Measurements from ENCODE around the gene FADD.

The FADD gene

GRCh38 chr11:70161043-70161625 is 42.0 kb upstream of the FADD start:
- no peaks in the 10 kb centered on the region for H3K36me3 ChIP-seq (ENCODE audit: control insufficient read depth in 4 of 4, insufficient read depth in 4 of 4, low read length in 3 of 4)
- DNase-seq, result no peak
- no peaks in the 10 kb centered on the region for H3K9me3 ChIP-seq (ENCODE audit: control extremely low read depth in 1 of 5, control insufficient read depth in 4 of 5, insufficient read depth in 2 of 5, low read depth in 1 of 5, low read length in 4 of 5)
- ChIA-PET POLR2A (no interaction called here), CTCF (interaction anchor here (1.2 to 1.4 kb wide), 2 partner anchors 11 to 19 kb away, joined by 3 read pairs; no protein-coding TSS in a partner anchor)
- peaks cover 0 to 15% (median 2%) of the 10 kb centered on the region in 5 experiments for H3K27me3 ChIP-seq (replicated peaks in 2 of 5; ENCODE audit: control insufficient read depth in 4 of 5, insufficient read depth in 5 of 5, low read length in 4 of 5)
- no peak overlapping the region for H3K4me3 ChIP-seq (ENCODE audit: control insufficient read depth in 1 of 7, extremely low read depth in 1 of 7, insufficient read depth in 4 of 7, low read depth in 2 of 7, low read length in 6 of 7)
- no peak overlapping the region for H3K27ac ChIP-seq (ENCODE audit: insufficient read depth in 1 of 2, low read depth in 1 of 2, low read length in 2 of 2, poor library complexity in 1 of 2, severe bottlenecking in 2 of 2)
- no peaks in the 10 kb centered on the region for H3K4me1 ChIP-seq (ENCODE audit: control extremely low read depth in 1 of 4, control insufficient read depth in 4 of 4, insufficient read depth in 4 of 4, low read length in 3 of 4)
- WGBS (ENCODE audit: insufficient coverage), result 96% methylated on average over 17 of the region's 17 CpGs

GRCh38 chr11:70164705-70165104 is 38.4 kb upstream of the FADD start:
- no peaks in the 10 kb centered on the region for H3K9me3 ChIP-seq (ENCODE audit: control extremely low read depth in 1 of 5, control insufficient read depth in 4 of 5, insufficient read depth in 2 of 5, low read depth in 1 of 5, low read length in 4 of 5)
- DNase-seq, result no peak
- H3K36me3 ChIP-seq (ENCODE audit: control insufficient read depth in 4 of 4, insufficient read depth in 4 of 4, low read length in 3 of 4), result no peaks in the 10 kb centered on the region
- H3K4me1 ChIP-seq (ENCODE audit: control extremely low read depth in 1 of 4, control insufficient read depth in 4 of 4, insufficient read depth in 4 of 4, low read length in 3 of 4), result peaks cover 0 to 5% (median 0%) of the 10 kb centered on the region in 4 experiments
- POLR2A ChIA-PET, result no interaction called here
- WGBS (ENCODE audit: insufficient coverage), result 95% methylated on average over 8 of the region's 10 CpGs
- H3K4me3 ChIP-seq (ENCODE audit: control insufficient read depth in 1 of 7, extremely low read depth in 1 of 7, insufficient read depth in 4 of 7, low read depth in 2 of 7, low read length in 6 of 7), result no peak overlapping the region
- H3K27me3 ChIP-seq (replicated peaks in 2 of 5; ENCODE audit: control insufficient read depth in 4 of 5, insufficient read depth in 5 of 5, low read length in 4 of 5), result peaks cover 0 to 24% (median 2%) of the 10 kb centered on the region in 5 experiments
- CTCF ChIA-PET, result no interaction called here
- H3K27ac ChIP-seq (ENCODE audit: insufficient read depth in 1 of 2, low read depth in 1 of 2, low read length in 2 of 2, poor library complexity in 1 of 2, severe bottlenecking in 2 of 2), result no peak overlapping the region

- WGBS (ENCODE audit: insufficient coverage), result 84% methylated on average over 9 of the region's 9 CpGs
- CTCF ChIA-PET, result no interaction called here
- H3K4me1 ChIP-seq (ENCODE audit: control extremely low read depth in 1 of 4, control insufficient read depth in 4 of 4, insufficient read depth in 4 of 4, low read length in 3 of 4), result peaks cover 0 to 6% (median 0%) of the 10 kb centered on the region in 4 experiments
Measured at GRCh38 chr11:70167120-70167519, 36.0 kb upstream of the FADD start.

GRCh38 chr11:70167723-70168404 is 35.2 kb upstream of the FADD start:
- no peaks in the 10 kb centered on the region for H3K36me3 ChIP-seq (ENCODE audit: control insufficient read depth in 4 of 4, insufficient read depth in 4 of 4, low read length in 3 of 4)
- no peak for DNase-seq
- peaks cover 0 to 28% (median 2%) of the 10 kb centered on the region in 5 experiments for H3K27me3 ChIP-seq (replicated peaks in 2 of 5; ENCODE audit: control insufficient read depth in 4 of 5, insufficient read depth in 5 of 5, low read length in 4 of 5)
- WGBS (ENCODE audit: insufficient coverage), result 92% methylated on average over 16 of the region's 17 CpGs
- no peak overlapping the region for H3K27ac ChIP-seq (ENCODE audit: insufficient read depth in 1 of 2, low read depth in 1 of 2, low read length in 2 of 2, poor library complexity in 1 of 2, severe bottlenecking in 2 of 2)
- ChIA-PET POLR2A (no interaction called here), CTCF (no interaction called here)
- no peak overlapping the region for H3K4me3 ChIP-seq (ENCODE audit: control insufficient read depth in 1 of 7, extremely low read depth in 1 of 7, insufficient read depth in 4 of 7, low read depth in 2 of 7, low read length in 6 of 7)
- peaks cover 0 to 6% (median 0%) of the 10 kb centered on the region in 4 experiments for H3K4me1 ChIP-seq (ENCODE audit: control extremely low read depth in 1 of 4, control insufficient read depth in 4 of 4, insufficient read depth in 4 of 4, low read length in 3 of 4)
- H3K9me3 ChIP-seq (ENCODE audit: control extremely low read depth in 1 of 5, control insufficient read depth in 4 of 5, insufficient read depth in 2 of 5, low read depth in 1 of 5, low read length in 4 of 5), result no peaks in the 10 kb centered on the region

More at GRCh38 chr11:70167120-70167519, 36.0 kb upstream of the FADD start:
- no peak for DNase-seq
- Histone ChIP-seq H3K9me3 (ENCODE audit: control extremely low read depth in 1 of 5, control insufficient read depth in 4 of 5, insufficient read depth in 2 of 5, low read depth in 1 of 5, low read length in 4 of 5) (no peaks in the 10 kb centered on the region), H3K27ac (ENCODE audit: insufficient read depth in 1 of 2, low read depth in 1 of 2, low read length in 2 of 2, poor library complexity in 1 of 2, severe bottlenecking in 2 of 2) (no peak overlapping the region), H3K27me3 (replicated peaks in 2 of 5; ENCODE audit: control insufficient read depth in 4 of 5, insufficient read depth in 5 of 5, low read length in 4 of 5) (peaks cover 0 to 28% (median 2%) of the 10 kb centered on the region in 5 experiments), H3K4me3 (ENCODE audit: control insufficient read depth in 1 of 7, extremely low read depth in 1 of 7, insufficient read depth in 4 of 7, low read depth in 2 of 7, low read length in 6 of 7) (no peak overlapping the region), H3K36me3 (ENCODE audit: control insufficient read depth in 4 of 4, insufficient read depth in 4 of 4, low read length in 3 of 4) (no peaks in the 10 kb centered on the region)
- POLR2A ChIA-PET, result no interaction called here

- DNase-seq, result no peak
- Histone ChIP-seq H3K4me1 (ENCODE audit: control extremely low read depth in 1 of 4, control insufficient read depth in 4 of 4, insufficient read depth in 4 of 4, low read length in 3 of 4) (peaks cover 0 to 6% (median 0%) of the 10 kb centered on the region in 4 experiments), H3K27me3 (replicated peaks in 2 of 5; ENCODE audit: control insufficient read depth in 4 of 5, insufficient read depth in 5 of 5, low read length in 4 of 5) (peaks cover 0 to 28% (median 2%) of the 10 kb centered on the region in 5 experiments), H3K4me3 (ENCODE audit: control insufficient read depth in 1 of 7, extremely low read depth in 1 of 7, insufficient read depth in 4 of 7, low read depth in 2 of 7, low read length in 6 of 7) (no peak overlapping the region), H3K36me3 (ENCODE audit: control insufficient read depth in 4 of 4, insufficient read depth in 4 of 4, low read length in 3 of 4) (no peaks in the 10 kb centered on the region), H3K9me3 (ENCODE audit: control extremely low read depth in 1 of 5, control insufficient read depth in 4 of 5, insufficient read depth in 2 of 5, low read depth in 1 of 5, low read length in 4 of 5) (no peaks in the 10 kb centered on the region), H3K27ac (ENCODE audit: insufficient read depth in 1 of 2, low read depth in 1 of 2, low read length in 2 of 2, poor library complexity in 1 of 2, severe bottlenecking in 2 of 2) (no peak overlapping the region)
- 72% methylated on average over 3 of the region's 6 CpGs for WGBS (ENCODE audit: insufficient coverage)
- ChIA-PET CTCF (no interaction called here), POLR2A (no interaction called here)
Measured at GRCh38 chr11:70168405-70168754, 34.7 kb upstream of the FADD start.

GRCh38 chr11:70169127-70169526 is 34.0 kb upstream of the FADD start:
- no peak for DNase-seq
- POLR2A ChIA-PET, result no interaction called here
- Histone ChIP-seq H3K36me3 (ENCODE audit: control insufficient read depth in 4 of 4, insufficient read depth in 4 of 4, low read length in 3 of 4) (no peaks in the 10 kb centered on the region), H3K9me3 (ENCODE audit: control extremely low read depth in 1 of 5, control insufficient read depth in 4 of 5, insufficient read depth in 2 of 5, low read depth in 1 of 5, low read length in 4 of 5) (no peaks in the 10 kb centered on the region), H3K27me3 (replicated peaks in 2 of 5; ENCODE audit: control insufficient read depth in 4 of 5, insufficient read depth in 5 of 5, low read length in 4 of 5) (peaks cover 0 to 28% (median 0%) of the 10 kb centered on the region in 5 experiments), H3K4me1 (ENCODE audit: control extremely low read depth in 1 of 4, control insufficient read depth in 4 of 4, insufficient read depth in 4 of 4, low read length in 3 of 4) (peaks cover 0 to 6% (median 0%) of the 10 kb centered on the region in 4 experiments), H3K4me3 (ENCODE audit: control insufficient read depth in 1 of 7, extremely low read depth in 1 of 7, insufficient read depth in 4 of 7, low read depth in 2 of 7, low read length in 6 of 7) (no peak overlapping the region), H3K27ac (ENCODE audit: insufficient read depth in 1 of 2, low read depth in 1 of 2, low read length in 2 of 2, poor library complexity in 1 of 2, severe bottlenecking in 2 of 2) (no peak overlapping the region)
- 41% methylated on average over 9 of the region's 11 CpGs for WGBS (ENCODE audit: insufficient coverage)
- CTCF ChIA-PET, result no interaction called here

- Histone ChIP-seq H3K27ac (ENCODE audit: insufficient read depth in 1 of 2, low read depth in 1 of 2, low read length in 2 of 2, poor library complexity in 1 of 2, severe bottlenecking in 2 of 2) (no peak overlapping the region), H3K4me1 (ENCODE audit: control extremely low read depth in 1 of 4, control insufficient read depth in 4 of 4, insufficient read depth in 4 of 4, low read length in 3 of 4) (peaks cover 0 to 6% (median 0%) of the 10 kb centered on the region in 4 experiments), H3K9me3 (ENCODE audit: control extremely low read depth in 1 of 5, control insufficient read depth in 4 of 5, insufficient read depth in 2 of 5, low read depth in 1 of 5, low read length in 4 of 5) (no peaks in the 10 kb centered on the region), H3K36me3 (ENCODE audit: control insufficient read depth in 4 of 4, insufficient read depth in 4 of 4, low read length in 3 of 4) (no peaks in the 10 kb centered on the region), H3K27me3 (replicated peaks in 2 of 5; ENCODE audit: control insufficient read depth in 4 of 5, insufficient read depth in 5 of 5, low read length in 4 of 5) (peaks cover 0 to 28% (median 0%) of the 10 kb centered on the region in 5 experiments), H3K4me3 (ENCODE audit: control insufficient read depth in 1 of 7, extremely low read depth in 1 of 7, insufficient read depth in 4 of 7, low read depth in 2 of 7, low read length in 6 of 7) (no peak overlapping the region)
- WGBS (ENCODE audit: insufficient coverage), result 82% methylated on average over 8 of the region's 8 CpGs
- DNase-seq, result no peak
- CTCF ChIA-PET, result interaction anchor here (0.9 kb wide), 1 partner anchor 249 kb away, joined by 3 read pairs; no protein-coding TSS in a partner anchor
- POLR2A ChIA-PET, result no interaction called here
Measured at GRCh38 chr11:70169632-70170031, 33.5 kb upstream of the FADD start.

Measured in common myeloid progenitor, CD34-positive (primary cell).